Measurements from ENCODE around the gene SOX8.

The SOX8 gene

DNA sequence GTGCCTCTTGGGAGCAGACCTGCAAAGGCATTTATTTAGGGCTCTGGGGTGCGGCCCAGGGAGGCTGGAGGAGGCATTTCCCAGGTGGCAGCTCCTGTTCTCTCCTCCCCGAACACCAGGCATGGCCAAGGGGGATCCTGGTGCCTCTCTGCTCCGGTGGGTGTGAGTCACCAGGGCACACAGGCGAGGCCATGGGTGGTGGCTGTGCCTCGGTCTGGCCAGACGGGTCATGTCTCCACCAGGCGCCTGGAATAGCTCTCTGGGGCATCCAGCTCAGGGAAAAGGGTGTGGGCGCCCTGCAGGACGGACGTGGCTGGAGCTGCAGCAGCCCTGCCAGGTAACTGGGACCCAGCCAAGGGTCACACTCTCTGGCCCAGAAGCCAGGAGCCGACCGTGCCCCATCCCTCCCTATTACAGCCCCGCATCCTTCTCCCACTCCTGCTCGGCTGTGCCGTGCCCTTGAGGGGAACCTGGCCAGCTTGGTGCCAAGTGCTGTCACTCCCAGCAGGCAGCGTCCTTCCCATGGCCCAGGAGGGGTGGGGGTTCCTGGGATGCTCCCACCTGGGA, 25.8 kb downstream of the SOX8 start:
- Histone ChIP-seq H3K27me3 (ENCODE audit: control insufficient read depth, insufficient read depth, low read length) (peaks cover 9% of the 10 kb centered on the region), H3K4me3 (ENCODE audit: low read length) (no peak overlapping the region), H3K9me3 (ENCODE audit: control insufficient read depth, low read length) (no peaks in the 10 kb centered on the region), H3K9ac (ENCODE audit: low read length) (no peak overlapping the region), H3K4me1 (ENCODE audit: control insufficient read depth, insufficient read depth, low read length) (peaks cover 8% of the 10 kb centered on the region), H3K36me3 (ENCODE audit: control insufficient read depth, insufficient read depth, low read length) (no peaks in the 10 kb centered on the region)

- no peaks in the 10 kb centered on the region for H3K36me3 ChIP-seq (ENCODE audit: control insufficient read depth, insufficient read depth, low read length)
- no peak overlapping the region for H3K4me3 ChIP-seq (ENCODE audit: low read length)
- H3K9ac ChIP-seq (ENCODE audit: low read length), result no peak overlapping the region
- no peaks in the 10 kb centered on the region for H3K9me3 ChIP-seq (ENCODE audit: control insufficient read depth, low read length)
- H3K4me1 ChIP-seq (ENCODE audit: control insufficient read depth, insufficient read depth, low read length), result peaks cover 1% of the 10 kb centered on the region
- peaks cover 7% of the 10 kb centered on the region for H3K27me3 ChIP-seq (ENCODE audit: control insufficient read depth, insufficient read depth, low read length)
These were observed 26.5 kb downstream of the SOX8 start for GRCh38 chr16:1008085-1008484.

DNA sequence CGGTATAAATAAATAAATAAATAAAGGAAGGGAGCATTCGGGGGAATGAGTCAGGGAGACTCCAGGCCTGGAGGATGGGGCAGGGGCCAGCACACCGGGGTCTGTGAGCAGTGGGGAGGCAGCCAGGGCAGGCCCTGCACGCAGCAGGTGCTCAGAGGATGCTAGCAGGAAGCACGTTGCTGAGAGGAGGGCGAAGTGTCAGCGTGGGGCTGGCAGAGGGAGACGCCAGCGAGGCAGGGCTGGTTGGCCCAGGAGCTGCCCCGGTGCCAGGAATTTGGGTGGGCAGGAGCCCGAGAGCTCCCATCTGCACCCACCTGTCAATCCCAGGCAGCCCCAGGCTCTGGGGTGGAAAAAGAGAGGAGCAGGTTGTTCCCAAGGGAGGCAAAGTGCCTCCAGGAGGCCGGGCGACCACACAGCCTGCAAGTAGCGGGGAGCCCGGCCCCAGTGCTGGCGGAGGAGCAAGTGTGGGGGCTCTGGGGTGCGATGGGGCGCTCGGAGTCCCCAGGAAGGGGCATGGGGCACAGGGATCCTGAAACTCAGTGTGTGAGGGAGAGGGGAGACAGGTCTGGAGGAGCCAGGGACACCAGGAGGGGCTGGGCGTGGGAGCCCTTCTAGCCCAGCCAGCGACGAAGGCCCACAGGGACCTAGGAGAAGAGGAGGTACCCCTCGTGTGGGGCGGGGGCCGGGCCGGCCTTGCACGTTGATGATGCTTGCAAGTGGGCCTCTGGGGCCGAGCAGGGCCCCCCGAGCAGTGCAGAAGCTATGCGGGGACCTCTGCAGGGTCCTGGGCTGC, 28.0 kb downstream of the SOX8 start:
- Histone ChIP-seq H3K9ac (ENCODE audit: low read length) (no peak overlapping the region), H3K4me1 (ENCODE audit: control insufficient read depth, insufficient read depth, low read length) (no peaks in the 10 kb centered on the region), H3K4me3 (ENCODE audit: low read length) (no peak overlapping the region), H3K27me3 (ENCODE audit: control insufficient read depth, insufficient read depth, low read length) (peaks cover 7% of the 10 kb centered on the region), H3K9me3 (ENCODE audit: control insufficient read depth, low read length) (no peaks in the 10 kb centered on the region), H3K36me3 (ENCODE audit: control insufficient read depth, insufficient read depth, low read length) (no peaks in the 10 kb centered on the region)

GRCh38 chr16:1010251-1010650, 28.7 kb downstream of the SOX8 start:
- no peak overlapping the region for H3K4me3 ChIP-seq (ENCODE audit: low read length)
- peaks cover 7% of the 10 kb centered on the region for H3K27me3 ChIP-seq (ENCODE audit: control insufficient read depth, insufficient read depth, low read length)
- H3K4me1 ChIP-seq (ENCODE audit: control insufficient read depth, insufficient read depth, low read length), result no peaks in the 10 kb centered on the region
- H3K9me3 ChIP-seq (ENCODE audit: control insufficient read depth, low read length), result no peaks in the 10 kb centered on the region
- no peaks in the 10 kb centered on the region for H3K36me3 ChIP-seq (ENCODE audit: control insufficient read depth, insufficient read depth, low read length)
- H3K9ac ChIP-seq (ENCODE audit: low read length), result no peak overlapping the region

GRCh38 chr16:1010815-1011214, 29.2 kb downstream of the SOX8 start:
- Histone ChIP-seq H3K36me3 (ENCODE audit: control insufficient read depth, insufficient read depth, low read length) (no peaks in the 10 kb centered on the region), H3K27me3 (ENCODE audit: control insufficient read depth, insufficient read depth, low read length) (peaks cover 7% of the 10 kb centered on the region), H3K9ac (ENCODE audit: low read length) (no peak overlapping the region), H3K4me3 (ENCODE audit: low read length) (no peak overlapping the region), H3K4me1 (ENCODE audit: control insufficient read depth, insufficient read depth, low read length) (no peaks in the 10 kb centered on the region), H3K9me3 (ENCODE audit: control insufficient read depth, low read length) (no peaks in the 10 kb centered on the region)

DNA sequence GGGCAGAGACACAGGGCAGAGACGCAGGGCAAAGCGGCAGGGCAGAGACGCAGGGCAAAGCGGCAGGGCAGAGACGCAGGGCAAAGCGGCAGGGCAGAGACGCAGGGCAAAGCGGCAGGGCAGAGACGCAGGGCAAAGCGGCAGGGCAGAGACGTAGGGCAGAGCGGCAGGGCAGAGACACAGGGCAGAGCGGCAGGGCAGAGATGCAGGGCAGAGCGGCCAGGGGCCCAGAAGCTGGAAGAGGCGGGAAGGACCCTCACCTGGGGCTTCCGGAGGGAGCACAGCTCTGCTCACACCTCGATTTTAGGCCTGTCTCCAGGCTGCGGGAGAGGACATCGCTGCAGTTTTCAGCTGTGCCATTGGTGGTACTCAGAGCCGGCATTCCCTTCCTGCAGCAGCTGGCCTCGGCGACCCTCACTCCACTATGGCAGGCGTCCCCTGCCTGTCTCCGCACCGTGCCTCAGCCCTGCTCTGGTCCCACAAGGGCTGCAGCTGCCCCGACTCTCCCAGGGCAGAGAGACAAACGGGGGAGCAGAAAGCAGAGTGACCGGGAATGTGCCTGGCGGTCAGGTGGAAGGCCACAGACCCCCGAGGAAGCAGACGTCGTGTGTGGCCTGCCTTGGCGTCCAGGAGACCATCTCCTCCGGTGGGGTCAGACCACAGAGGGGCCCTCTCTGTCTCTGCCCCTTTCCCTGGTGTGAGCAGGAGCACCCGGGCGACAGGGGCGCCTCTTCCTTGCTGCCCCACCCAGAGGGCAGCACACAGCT, 29.9 kb downstream of the SOX8 start:
- no peaks in the 10 kb centered on the region for H3K36me3 ChIP-seq (ENCODE audit: control insufficient read depth, insufficient read depth, low read length)
- H3K4me3 ChIP-seq (ENCODE audit: low read length), result no peak overlapping the region
- H3K27me3 ChIP-seq (ENCODE audit: control insufficient read depth, insufficient read depth, low read length), result peaks cover 7% of the 10 kb centered on the region
- H3K4me1 ChIP-seq (ENCODE audit: control insufficient read depth, insufficient read depth, low read length), result no peaks in the 10 kb centered on the region
- H3K9ac ChIP-seq (ENCODE audit: low read length), result no peak overlapping the region
- H3K9me3 ChIP-seq (ENCODE audit: control insufficient read depth, low read length), result no peaks in the 10 kb centered on the region

DNA sequence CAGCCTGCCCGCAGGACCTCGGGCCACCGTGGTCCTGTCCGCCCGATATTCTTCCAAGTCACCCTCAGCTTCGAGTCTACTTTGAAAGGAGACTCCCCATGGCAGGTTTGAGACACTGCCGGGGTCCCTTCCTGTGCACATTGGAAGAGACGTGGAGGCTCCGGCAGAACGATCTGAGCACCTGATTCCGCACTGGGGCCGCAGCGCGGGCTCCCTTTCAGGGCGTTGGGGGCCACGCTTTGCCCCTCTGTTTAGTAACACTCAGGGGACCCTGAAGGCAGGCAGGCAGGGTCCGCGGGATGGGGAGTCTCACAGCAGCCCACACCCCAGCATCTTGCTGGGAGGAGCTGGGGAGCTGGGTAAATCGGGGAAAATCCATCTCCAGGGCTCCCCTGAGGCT, 30.6 kb downstream of the SOX8 start:
- H3K36me3 ChIP-seq (ENCODE audit: control insufficient read depth, insufficient read depth, low read length), result no peaks in the 10 kb centered on the region
- H3K9me3 ChIP-seq (ENCODE audit: control insufficient read depth, low read length), result no peaks in the 10 kb centered on the region
- no peak overlapping the region for H3K9ac ChIP-seq (ENCODE audit: low read length)
- H3K27me3 ChIP-seq (ENCODE audit: control insufficient read depth, insufficient read depth, low read length), result peaks cover 7% of the 10 kb centered on the region
- no peaks in the 10 kb centered on the region for H3K4me1 ChIP-seq (ENCODE audit: control insufficient read depth, insufficient read depth, low read length)
- H3K4me3 ChIP-seq (ENCODE audit: low read length), result no peak overlapping the region

GRCh38 chr16:1012722-1013592, 31.4 kb downstream of the SOX8 start:
- H3K9me3 ChIP-seq (ENCODE audit: control insufficient read depth, low read length), result no peaks in the 10 kb centered on the region
- no peaks in the 10 kb centered on the region for H3K36me3 ChIP-seq (ENCODE audit: control insufficient read depth, insufficient read depth, low read length)
- no peak overlapping the region for H3K4me3 ChIP-seq (ENCODE audit: low read length)
- H3K27me3 ChIP-seq (ENCODE audit: control insufficient read depth, insufficient read depth, low read length), result peaks cover 7% of the 10 kb centered on the region
- H3K9ac ChIP-seq (ENCODE audit: low read length), result no peak overlapping the region
- H3K4me1 ChIP-seq (ENCODE audit: control insufficient read depth, insufficient read depth, low read length), result no peaks in the 10 kb centered on the region

DNA sequence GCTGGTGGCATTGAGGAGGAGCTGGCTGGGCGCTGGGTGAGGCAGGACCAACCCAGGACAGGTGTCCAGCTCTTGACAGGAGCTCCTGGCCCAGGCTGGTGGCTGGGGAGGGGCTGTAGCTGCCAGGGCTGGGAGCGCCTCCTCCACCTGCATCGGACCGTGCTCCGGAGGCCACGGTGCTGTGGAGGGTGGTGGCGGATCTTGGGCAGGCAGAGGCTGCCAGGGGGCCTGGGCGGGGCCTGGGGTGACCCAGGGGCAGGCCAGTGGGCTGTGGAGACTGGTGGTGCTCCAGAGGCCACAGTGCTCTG, 32.0 kb downstream of the SOX8 start:
- Histone ChIP-seq H3K36me3 (ENCODE audit: control insufficient read depth, insufficient read depth, low read length) (no peaks in the 10 kb centered on the region), H3K9ac (ENCODE audit: low read length) (no peak overlapping the region), H3K9me3 (ENCODE audit: control insufficient read depth, low read length) (no peaks in the 10 kb centered on the region), H3K4me1 (ENCODE audit: control insufficient read depth, insufficient read depth, low read length) (no peaks in the 10 kb centered on the region), H3K27me3 (ENCODE audit: control insufficient read depth, insufficient read depth, low read length) (peaks cover 8% of the 10 kb centered on the region), H3K4me3 (ENCODE audit: low read length) (no peak overlapping the region)

- H3K36me3 ChIP-seq (ENCODE audit: control insufficient read depth, insufficient read depth, low read length), result no peaks in the 10 kb centered on the region
- H3K4me3 ChIP-seq (ENCODE audit: low read length), result no peak overlapping the region
- H3K9me3 ChIP-seq (ENCODE audit: control insufficient read depth, low read length), result no peaks in the 10 kb centered on the region
- H3K9ac ChIP-seq (ENCODE audit: low read length), result no peak overlapping the region
- peaks cover 11% of the 10 kb centered on the region for H3K27me3 ChIP-seq (ENCODE audit: control insufficient read depth, insufficient read depth, low read length)
- H3K4me1 ChIP-seq (ENCODE audit: control insufficient read depth, insufficient read depth, low read length), result no peaks in the 10 kb centered on the region
These were observed 32.7 kb downstream of the SOX8 start for GRCh38 chr16:1014221-1014620.

GRCh38 chr16:1014771-1015495, 33.4 kb downstream of the SOX8 start:
- Histone ChIP-seq H3K27me3 (ENCODE audit: control insufficient read depth, insufficient read depth, low read length) (peaks cover 17% of the 10 kb centered on the region), H3K36me3 (ENCODE audit: control insufficient read depth, insufficient read depth, low read length) (no peaks in the 10 kb centered on the region), H3K4me1 (ENCODE audit: control insufficient read depth, insufficient read depth, low read length) (peaks cover 7% of the 10 kb centered on the region), H3K9ac (ENCODE audit: low read length) (no peak overlapping the region), H3K9me3 (ENCODE audit: control insufficient read depth, low read length) (no peaks in the 10 kb centered on the region), H3K4me3 (ENCODE audit: low read length) (no peak overlapping the region)

All from mucosa of stomach (tissue), 1 donor.